C4-2B (cell line): ENCODE measurements around the gene MAP1LC3B.

Source experiments
- H3K27ac ChIP-seq: fragments of 450-650 bp; 2 replicates; pipeline ENCODE4 v1.5.1; 2017
- CTCF ChIP-seq: fragments of 450-650 bp; conservative IDR thresholded peaks from 2 replicates; pipeline ENCODE4 v1.5.1; 2017; ENCODE audit warnings: mild to moderate bottlenecking
- ZFX ChIP-seq: fragments of 450-650 bp; IDR thresholded peaks from 2 replicates; pipeline ENCODE4 v1.6.1; 2017

The MAP1LC3B gene

GRCh38 chr16:87351320-87351698 lies 40.8 kb upstream of the MAP1LC3B start:
- H3K27ac ChIP-seq, result no peak overlapping the region
- TF ChIP-seq ZFX (no peak), CTCF (no peak)

- no peak overlapping the region for H3K27ac ChIP-seq
- TF ChIP-seq CTCF, result no peak
Observed at GRCh38 chr16:87352818-87353217, 39.3 kb upstream of the MAP1LC3B start.

GRCh38 chr16:87353613-87354012 lies 38.5 kb upstream of the MAP1LC3B start:
- H3K27ac ChIP-seq, result no peak overlapping the region
- no peak for TF ChIP-seq ZFX
- TF ChIP-seq CTCF, result no peak

- no peak overlapping the region for H3K27ac ChIP-seq
- TF ChIP-seq CTCF, result no peak
- TF ChIP-seq ZFX, result no peak
Observed at GRCh38 chr16:87356491-87356853, 35.7 kb upstream of the MAP1LC3B start.

- TF ChIP-seq CTCF (no peak), ZFX (no peak)
- no peak overlapping the region for H3K27ac ChIP-seq
Observed at GRCh38 chr16:87358250-87358649, 33.9 kb upstream of the MAP1LC3B start.

GRCh38 chr16:87358696-87359095 lies 33.4 kb upstream of the MAP1LC3B start:
- no peak for TF ChIP-seq CTCF
- no peak for TF ChIP-seq ZFX
- no peak overlapping the region for H3K27ac ChIP-seq

GRCh38 chr16:87359121-87359520 lies 33.0 kb upstream of the MAP1LC3B start:
- H3K27ac ChIP-seq, result no peak overlapping the region
- TF ChIP-seq ZFX, result no peak
- TF ChIP-seq CTCF, result no peak
